ENCODE measurements around the gene C19orf47.

- TF ChIP-seq POLR2AphosphoS5 (IDR thresholded peaks at IDR 0.05; ENCODE audit: borderline replicate concordance, low read depth, low read length) (no peak), FOXP2 (optimal IDR thresholded peaks at IDR 0.05; ENCODE audit: control extremely low read depth, extremely low read length, insufficient read depth) (no peak)
These were observed 10.6 kb upstream of the C19orf47 start for GRCh38 chr19:40358773-40359172.
